ENCODE data around the gene LRRC8B.
"Not testable (repeated sequence)": the region's sequence is repeated elsewhere in the genome, so short reads cannot be mapped to it uniquely, and the experiment has no call there.

The LRRC8B gene

DNA sequence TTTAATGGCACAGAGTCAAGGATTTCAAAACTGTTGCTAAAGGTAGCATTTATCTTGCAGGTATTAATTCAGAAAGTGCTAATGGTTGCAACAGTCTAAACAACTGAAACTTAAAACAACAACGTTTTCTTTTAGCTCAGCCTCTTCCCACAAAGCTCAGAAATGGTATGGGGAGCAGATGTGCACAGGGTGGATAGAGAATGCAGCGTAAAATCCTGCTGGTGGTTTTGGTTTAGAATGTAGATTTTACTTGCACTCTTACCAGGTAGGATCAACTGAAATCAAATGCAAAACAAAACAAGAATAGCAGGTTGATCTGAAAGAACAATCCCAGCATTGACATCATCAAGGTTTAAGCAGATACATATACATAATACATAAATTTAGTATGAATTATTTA is 104.5 kb downstream of the LRRC8B start:
- TF ChIP-seq SNAI2 (CRISPR knock-in tag; IDR thresholded peaks at IDR 0.05) (no peak), ZFP3 (CRISPR knock-in tag; IDR thresholded peaks at IDR 0.05) (no peak), TCF4 (CRISPR knock-in tag; IDR thresholded peaks at IDR 0.05; ENCODE audit: borderline replicate concordance) (no peak), RARB (CRISPR knock-in tag; IDR thresholded peaks at IDR 0.05) (no peak), ARNTL (CRISPR knock-in tag; IDR thresholded peaks at IDR 0.05; ENCODE audit: borderline replicate concordance, low read depth) (no peak)
- TF ChIP-seq, protein P1, sequence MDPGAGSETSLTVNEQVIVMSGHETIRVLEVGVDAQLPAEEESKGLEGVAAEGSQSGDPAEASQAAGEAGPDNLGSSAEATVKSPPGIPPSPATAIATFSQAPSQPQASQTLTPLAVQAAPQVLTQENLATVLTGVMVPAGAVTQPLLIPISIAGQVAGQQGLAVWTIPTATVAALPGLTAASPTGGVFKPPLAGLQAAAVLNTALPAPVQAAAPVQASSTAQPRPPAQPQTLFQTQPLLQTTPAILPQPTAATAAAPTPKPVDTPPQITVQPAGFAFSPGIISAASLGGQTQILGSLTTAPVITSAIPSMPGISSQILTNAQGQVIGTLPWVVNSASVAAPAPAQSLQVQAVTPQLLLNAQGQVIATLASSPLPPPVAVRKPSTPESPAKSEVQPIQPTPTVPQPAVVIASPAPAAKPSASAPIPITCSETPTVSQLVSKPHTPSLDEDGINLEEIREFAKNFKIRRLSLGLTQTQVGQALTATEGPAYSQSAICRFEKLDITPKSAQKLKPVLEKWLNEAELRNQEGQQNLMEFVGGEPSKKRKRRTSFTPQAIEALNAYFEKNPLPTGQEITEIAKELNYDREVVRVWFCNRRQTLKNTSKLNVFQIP (CRISPR knock-in tag; IDR thresholded peaks at IDR 0.05; ENCODE audit: borderline replicate concordance, low read depth), result no peak
- TF ChIP-seq, protein P2, sequence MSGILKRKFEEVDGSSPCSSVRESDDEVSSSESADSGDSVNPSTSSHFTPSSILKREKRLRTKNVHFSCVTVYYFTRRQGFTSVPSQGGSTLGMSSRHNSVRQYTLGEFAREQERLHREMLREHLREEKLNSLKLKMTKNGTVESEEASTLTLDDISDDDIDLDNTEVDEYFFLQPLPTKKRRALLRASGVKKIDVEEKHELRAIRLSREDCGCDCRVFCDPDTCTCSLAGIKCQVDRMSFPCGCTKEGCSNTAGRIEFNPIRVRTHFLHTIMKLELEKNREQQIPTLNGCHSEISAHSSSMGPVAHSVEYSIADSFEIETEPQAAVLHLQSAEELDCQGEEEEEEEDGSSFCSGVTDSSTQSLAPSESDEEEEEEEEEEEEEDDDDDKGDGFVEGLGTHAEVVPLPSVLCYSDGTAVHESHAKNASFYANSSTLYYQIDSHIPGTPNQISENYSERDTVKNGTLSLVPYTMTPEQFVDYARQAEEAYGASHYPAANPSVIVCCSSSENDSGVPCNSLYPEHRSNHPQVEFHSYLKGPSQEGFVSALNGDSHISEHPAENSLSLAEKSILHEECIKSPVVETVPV (CRISPR knock-in tag; IDR thresholded peaks at IDR 0.05), result no peak

DNA sequence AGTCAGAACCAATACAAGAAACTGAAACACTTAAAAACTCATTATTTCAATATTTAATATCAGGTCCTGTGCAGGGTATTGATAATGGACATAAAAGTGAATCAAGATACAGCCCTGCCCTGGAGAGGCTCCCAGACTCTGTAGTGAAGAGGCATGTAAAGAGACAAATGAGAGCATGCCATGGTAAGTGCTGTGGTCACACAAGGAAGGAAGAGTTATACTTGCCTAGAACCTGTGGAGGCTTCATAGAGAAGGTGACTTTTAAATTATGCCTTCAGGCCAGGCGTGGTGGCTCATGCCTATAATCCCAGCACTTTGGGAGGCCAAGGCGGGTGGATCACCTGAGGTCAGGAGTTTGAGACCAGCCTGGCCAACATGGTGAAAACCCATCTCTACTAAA is 105.0 kb downstream of the LRRC8B start:
- ATAC-seq, result not testable (repeated sequence)

More for the DNA sequence above, 104.5 kb downstream of the LRRC8B start:
- ATAC-seq, result no peak

DNA sequence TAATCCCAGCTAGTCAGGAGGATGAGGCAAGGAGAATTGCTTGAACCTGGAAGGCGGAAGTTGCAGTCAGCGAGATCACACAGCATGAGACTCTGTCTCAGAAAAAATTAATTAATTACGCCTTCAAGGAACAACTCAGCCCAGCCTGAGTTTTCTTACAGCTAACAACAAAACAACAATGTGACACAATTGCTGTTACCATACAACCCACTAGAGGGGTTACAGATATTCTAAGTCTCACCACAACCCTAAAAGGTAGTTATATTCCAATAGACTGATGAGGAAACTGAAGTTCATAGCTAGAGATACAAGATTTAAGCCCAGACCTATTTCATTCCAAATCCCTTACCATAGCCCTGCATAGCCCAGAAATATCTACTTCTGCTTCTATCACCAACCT is 105.4 kb downstream of the LRRC8B start:
- no peak for TF ChIP-seq GLIS3 (CRISPR knock-in tag; IDR thresholded peaks at IDR 0.05)
- TF ChIP-seq ESRRG (CRISPR knock-in tag; IDR thresholded peaks at IDR 0.05), result no peak
- TF ChIP-seq, protein P3, sequence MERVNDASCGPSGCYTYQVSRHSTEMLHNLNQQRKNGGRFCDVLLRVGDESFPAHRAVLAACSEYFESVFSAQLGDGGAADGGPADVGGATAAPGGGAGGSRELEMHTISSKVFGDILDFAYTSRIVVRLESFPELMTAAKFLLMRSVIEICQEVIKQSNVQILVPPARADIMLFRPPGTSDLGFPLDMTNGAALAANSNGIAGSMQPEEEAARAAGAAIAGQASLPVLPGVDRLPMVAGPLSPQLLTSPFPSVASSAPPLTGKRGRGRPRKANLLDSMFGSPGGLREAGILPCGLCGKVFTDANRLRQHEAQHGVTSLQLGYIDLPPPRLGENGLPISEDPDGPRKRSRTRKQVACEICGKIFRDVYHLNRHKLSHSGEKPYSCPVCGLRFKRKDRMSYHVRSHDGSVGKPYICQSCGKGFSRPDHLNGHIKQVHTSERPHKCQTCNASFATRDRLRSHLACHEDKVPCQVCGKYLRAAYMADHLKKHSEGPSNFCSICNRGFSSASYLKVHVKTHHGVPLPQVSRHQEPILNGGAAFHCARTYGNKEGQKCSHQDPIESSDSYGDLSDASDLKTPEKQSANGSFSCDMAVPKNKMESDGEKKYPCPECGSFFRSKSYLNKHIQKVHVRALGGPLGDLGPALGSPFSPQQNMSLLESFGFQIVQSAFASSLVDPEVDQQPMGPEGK (CRISPR knock-in tag; IDR thresholded peaks at IDR 0.05; ENCODE audit: borderline replicate concordance), result no peak
- no peak for TF ChIP-seq ZFP3 (CRISPR knock-in tag; IDR thresholded peaks at IDR 0.05)
- TF ChIP-seq PPARA (CRISPR knock-in tag; IDR thresholded peaks at IDR 0.05; ENCODE audit: borderline replicate concordance), result no peak
- TF ChIP-seq CSDC2 (CRISPR knock-in tag; IDR thresholded peaks at IDR 0.05), result no peak
- TF ChIP-seq ZNF8 (CRISPR knock-in tag; IDR thresholded peaks at IDR 0.05), result no peak
- no peak for TF ChIP-seq SNAI2 (CRISPR knock-in tag; IDR thresholded peaks at IDR 0.05)
- no peak for TF ChIP-seq ZFP30 (CRISPR knock-in tag; IDR thresholded peaks at IDR 0.05)
- no peak for TF ChIP-seq ARNTL (CRISPR knock-in tag; IDR thresholded peaks at IDR 0.05; ENCODE audit: borderline replicate concordance, low read depth)
- no peak for TF ChIP-seq TCF4 (CRISPR knock-in tag; IDR thresholded peaks at IDR 0.05; ENCODE audit: borderline replicate concordance)
- TF ChIP-seq, protein P4, sequence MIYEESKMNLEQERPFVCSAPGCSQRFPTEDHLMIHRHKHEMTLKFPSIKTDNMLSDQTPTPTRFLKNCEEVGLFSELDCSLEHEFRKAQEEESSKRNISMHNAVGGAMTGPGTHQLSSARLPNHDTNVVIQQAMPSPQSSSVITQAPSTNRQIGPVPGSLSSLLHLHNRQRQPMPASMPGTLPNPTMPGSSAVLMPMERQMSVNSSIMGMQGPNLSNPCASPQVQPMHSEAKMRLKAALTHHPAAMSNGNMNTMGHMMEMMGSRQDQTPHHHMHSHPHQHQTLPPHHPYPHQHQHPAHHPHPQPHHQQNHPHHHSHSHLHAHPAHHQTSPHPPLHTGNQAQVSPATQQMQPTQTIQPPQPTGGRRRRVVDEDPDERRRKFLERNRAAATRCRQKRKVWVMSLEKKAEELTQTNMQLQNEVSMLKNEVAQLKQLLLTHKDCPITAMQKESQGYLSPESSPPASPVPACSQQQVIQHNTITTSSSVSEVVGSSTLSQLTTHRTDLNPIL (CRISPR knock-in tag; IDR thresholded peaks at IDR 0.05; ENCODE audit: low read depth), result no peak
- TF ChIP-seq, protein P2 (CRISPR knock-in tag; IDR thresholded peaks at IDR 0.05), result no peak
- TF ChIP-seq, protein P5, sequence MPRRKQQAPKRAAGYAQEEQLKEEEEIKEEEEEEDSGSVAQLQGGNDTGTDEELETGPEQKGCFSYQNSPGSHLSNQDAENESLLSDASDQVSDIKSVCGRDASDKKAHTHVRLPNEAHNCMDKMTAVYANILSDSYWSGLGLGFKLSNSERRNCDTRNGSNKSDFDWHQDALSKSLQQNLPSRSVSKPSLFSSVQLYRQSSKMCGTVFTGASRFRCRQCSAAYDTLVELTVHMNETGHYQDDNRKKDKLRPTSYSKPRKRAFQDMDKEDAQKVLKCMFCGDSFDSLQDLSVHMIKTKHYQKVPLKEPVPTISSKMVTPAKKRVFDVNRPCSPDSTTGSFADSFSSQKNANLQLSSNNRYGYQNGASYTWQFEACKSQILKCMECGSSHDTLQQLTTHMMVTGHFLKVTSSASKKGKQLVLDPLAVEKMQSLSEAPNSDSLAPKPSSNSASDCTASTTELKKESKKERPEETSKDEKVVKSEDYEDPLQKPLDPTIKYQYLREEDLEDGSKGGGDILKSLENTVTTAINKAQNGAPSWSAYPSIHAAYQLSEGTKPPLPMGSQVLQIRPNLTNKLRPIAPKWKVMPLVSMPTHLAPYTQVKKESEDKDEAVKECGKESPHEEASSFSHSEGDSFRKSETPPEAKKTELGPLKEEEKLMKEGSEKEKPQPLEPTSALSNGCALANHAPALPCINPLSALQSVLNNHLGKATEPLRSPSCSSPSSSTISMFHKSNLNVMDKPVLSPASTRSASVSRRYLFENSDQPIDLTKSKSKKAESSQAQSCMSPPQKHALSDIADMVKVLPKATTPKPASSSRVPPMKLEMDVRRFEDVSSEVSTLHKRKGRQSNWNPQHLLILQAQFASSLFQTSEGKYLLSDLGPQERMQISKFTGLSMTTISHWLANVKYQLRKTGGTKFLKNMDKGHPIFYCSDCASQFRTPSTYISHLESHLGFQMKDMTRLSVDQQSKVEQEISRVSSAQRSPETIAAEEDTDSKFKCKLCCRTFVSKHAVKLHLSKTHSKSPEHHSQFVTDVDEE (CRISPR knock-in tag; IDR thresholded peaks at IDR 0.05), result no peak
- TF ChIP-seq ZNF565 (CRISPR knock-in tag; conservative IDR thresholded peaks at IDR 0.05; ENCODE audit: low read depth), result no peak
- no peak for TF ChIP-seq TOX (CRISPR knock-in tag; IDR thresholded peaks at IDR 0.05; ENCODE audit: borderline replicate concordance)
- TF ChIP-seq RARB (CRISPR knock-in tag; IDR thresholded peaks at IDR 0.05), result no peak
- TF ChIP-seq BACH2 (CRISPR knock-in tag; IDR thresholded peaks at IDR 0.05; ENCODE audit: borderline replicate concordance), result no peak
- no peak for ATAC-seq

All from SK-N-SH treated with all-trans-retinoic acid at 6 μM for 48 hours (cell line).